HuH-7.5 (cell line): ENCODE data around the gene SBNO2.
A peak's percentile ranks its signal among the peaks of the same experiment; 100 is the strongest.

Experiments
- DNase-seq: peaks from one replicate; pipeline ENCODE4 v3.0.0; 2011; ENCODE audit warnings: low spot score

The SBNO2 gene

GRCh38 chr19:1167687-1168571, 6.1 kb downstream of the SBNO2 start:
- DNase-seq, result no peak

GRCh38 chr19:1166872-1167573, 7.0 kb downstream of the SBNO2 start:
- no peak for DNase-seq

- no peak for DNase-seq
Measured at GRCh38 chr19:1164684-1165531, 9.2 kb downstream of the SBNO2 start.

- no peak for DNase-seq
Measured at GRCh38 chr19:1163934-1164683, 10.0 kb downstream of the SBNO2 start.

GRCh38 chr19:1163283-1163933, 10.7 kb downstream of the SBNO2 start:
- DNase-seq, result no peak

GRCh38 chr19:1162404-1163282, 11.4 kb downstream of the SBNO2 start:
- no peak for DNase-seq

GRCh38 chr19:1161716-1162115, 12.4 kb downstream of the SBNO2 start:
- DNase-seq, result no peak

- no peak for DNase-seq
Measured at GRCh38 chr19:1159864-1160595, 14.0 kb downstream of the SBNO2 start.

- DNase-seq, result no peak
Measured at GRCh38 chr19:1158885-1159448, 15.1 kb downstream of the SBNO2 start.

- no peak for DNase-seq
Measured at GRCh38 chr19:1157931-1158884, 15.9 kb downstream of the SBNO2 start.

- no peak for DNase-seq
Measured at GRCh38 chr19:1156830-1157615, 17.0 kb downstream of the SBNO2 start.

- no peak for DNase-seq
Measured at GRCh38 chr19:1156305-1156801, 17.7 kb downstream of the SBNO2 start.

- DNase-seq, result no peak
Measured at GRCh38 chr19:1155352-1156304, 18.4 kb downstream of the SBNO2 start.

GRCh38 chr19:1154731-1155351, 19.2 kb downstream of the SBNO2 start:
- DNase-seq, result peak; percentile 99
